ENCODE data around the gene SLC25A14.

- no peak for TF ChIP-seq EZH2 (IDR thresholded peaks at IDR 0.05; ENCODE audit: borderline replicate concordance, low read depth, low read length, poor library complexity, severe bottlenecking)
- TF ChIP-seq, protein P1, sequence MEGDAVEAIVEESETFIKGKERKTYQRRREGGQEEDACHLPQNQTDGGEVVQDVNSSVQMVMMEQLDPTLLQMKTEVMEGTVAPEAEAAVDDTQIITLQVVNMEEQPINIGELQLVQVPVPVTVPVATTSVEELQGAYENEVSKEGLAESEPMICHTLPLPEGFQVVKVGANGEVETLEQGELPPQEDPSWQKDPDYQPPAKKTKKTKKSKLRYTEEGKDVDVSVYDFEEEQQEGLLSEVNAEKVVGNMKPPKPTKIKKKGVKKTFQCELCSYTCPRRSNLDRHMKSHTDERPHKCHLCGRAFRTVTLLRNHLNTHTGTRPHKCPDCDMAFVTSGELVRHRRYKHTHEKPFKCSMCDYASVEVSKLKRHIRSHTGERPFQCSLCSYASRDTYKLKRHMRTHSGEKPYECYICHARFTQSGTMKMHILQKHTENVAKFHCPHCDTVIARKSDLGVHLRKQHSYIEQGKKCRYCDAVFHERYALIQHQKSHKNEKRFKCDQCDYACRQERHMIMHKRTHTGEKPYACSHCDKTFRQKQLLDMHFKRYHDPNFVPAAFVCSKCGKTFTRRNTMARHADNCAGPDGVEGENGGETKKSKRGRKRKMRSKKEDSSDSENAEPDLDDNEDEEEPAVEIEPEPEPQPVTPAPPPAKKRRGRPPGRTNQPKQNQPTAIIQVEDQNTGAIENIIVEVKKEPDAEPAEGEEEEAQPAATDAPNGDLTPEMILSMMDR (conservative IDR thresholded peaks at IDR 0.05; ENCODE audit: low read depth, low read length), result no peak
These were observed 43.0 kb upstream of the SLC25A14 start for GRCh38 chrX:130296743-130297142.
